DOHH2 (cell line): Measurements from ENCODE around the gene MORC2.

Source experiments
- EZH2phosphoT487 ChIP-seq: fragments of 200-600 bp; sonication (generic); IDR thresholded peaks from 2 replicates; pipeline ENCODE4 v1.6.1; 2017; ENCODE audit warnings: borderline replicate concordance, mild to moderate bottlenecking, antibody characterized with exemption, low read length, moderate library complexity, mixed read lengths
- TF ChIP-seq, protein P1 (sequence below): fragments of 200-600 bp; sonication (generic); IDR thresholded peaks from one replicate; pipeline ENCODE4 v1.5.1; 2014; ENCODE audit warnings: antibody characterized with exemption, mild to moderate bottlenecking, low read depth, low read length; ENCODE audit not compliant: poor library complexity, severe bottlenecking

GRCh38 chr22:30953206-30953605, 15.4 kb downstream of the MORC2 start:
- TF ChIP-seq, protein P1, sequence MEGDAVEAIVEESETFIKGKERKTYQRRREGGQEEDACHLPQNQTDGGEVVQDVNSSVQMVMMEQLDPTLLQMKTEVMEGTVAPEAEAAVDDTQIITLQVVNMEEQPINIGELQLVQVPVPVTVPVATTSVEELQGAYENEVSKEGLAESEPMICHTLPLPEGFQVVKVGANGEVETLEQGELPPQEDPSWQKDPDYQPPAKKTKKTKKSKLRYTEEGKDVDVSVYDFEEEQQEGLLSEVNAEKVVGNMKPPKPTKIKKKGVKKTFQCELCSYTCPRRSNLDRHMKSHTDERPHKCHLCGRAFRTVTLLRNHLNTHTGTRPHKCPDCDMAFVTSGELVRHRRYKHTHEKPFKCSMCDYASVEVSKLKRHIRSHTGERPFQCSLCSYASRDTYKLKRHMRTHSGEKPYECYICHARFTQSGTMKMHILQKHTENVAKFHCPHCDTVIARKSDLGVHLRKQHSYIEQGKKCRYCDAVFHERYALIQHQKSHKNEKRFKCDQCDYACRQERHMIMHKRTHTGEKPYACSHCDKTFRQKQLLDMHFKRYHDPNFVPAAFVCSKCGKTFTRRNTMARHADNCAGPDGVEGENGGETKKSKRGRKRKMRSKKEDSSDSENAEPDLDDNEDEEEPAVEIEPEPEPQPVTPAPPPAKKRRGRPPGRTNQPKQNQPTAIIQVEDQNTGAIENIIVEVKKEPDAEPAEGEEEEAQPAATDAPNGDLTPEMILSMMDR: no peak
- no peak for TF ChIP-seq EZH2phosphoT487
